HG02943 (cell line): ENCODE results near the gene LYSMD3.

Source experiments
- ATAC-seq: cut with Tn5 transposase; IDR thresholded peaks from one replicate; pipeline ENCODE4 v1.9.1; 2021; ENCODE audit warnings: mild to moderate bottlenecking, low read depth, moderate library complexity; ENCODE audit not compliant: unreplicated experiment

LYSMD3 gene

DNA sequence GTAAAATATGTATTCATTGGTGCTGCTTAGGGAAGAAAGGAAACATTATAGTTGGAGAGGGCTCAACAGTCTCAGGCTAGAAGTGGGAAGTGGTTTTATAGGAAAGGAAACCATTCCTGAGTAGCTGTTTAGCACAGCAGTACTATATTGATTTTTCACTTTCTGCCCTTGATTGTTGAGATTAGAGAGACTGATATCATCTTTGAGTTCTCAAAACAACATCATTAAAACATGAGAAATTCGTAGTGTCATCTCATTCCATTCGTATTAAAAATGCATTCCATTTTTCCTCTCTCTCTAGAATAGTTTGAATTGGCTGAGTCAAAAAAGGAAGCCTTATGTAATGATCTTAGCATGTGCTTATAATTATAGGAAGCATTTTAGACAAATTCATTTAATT, 40.6 kb downstream of the LYSMD3 start:
- no peak for ATAC-seq

DNA sequence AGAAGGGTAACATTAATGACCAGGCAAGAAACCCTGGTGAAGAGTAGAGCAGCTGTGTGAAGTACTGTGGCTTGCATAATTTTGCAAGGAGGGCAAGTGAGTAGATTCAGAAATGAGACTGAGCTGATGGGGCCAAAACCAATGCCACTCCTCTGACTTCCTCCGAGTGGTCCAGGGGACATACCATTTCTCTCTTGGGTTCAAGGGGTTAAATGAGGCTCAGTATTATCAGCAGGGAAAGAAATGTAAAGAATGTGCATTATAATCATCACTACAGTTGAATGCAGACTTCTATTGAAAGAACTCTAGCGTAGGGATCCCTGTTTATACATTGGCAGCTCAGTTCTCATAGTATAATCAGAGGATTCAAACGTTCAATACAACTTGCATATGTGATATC, 44.8 kb downstream of the LYSMD3 start:
- ATAC-seq, result no peak

DNA sequence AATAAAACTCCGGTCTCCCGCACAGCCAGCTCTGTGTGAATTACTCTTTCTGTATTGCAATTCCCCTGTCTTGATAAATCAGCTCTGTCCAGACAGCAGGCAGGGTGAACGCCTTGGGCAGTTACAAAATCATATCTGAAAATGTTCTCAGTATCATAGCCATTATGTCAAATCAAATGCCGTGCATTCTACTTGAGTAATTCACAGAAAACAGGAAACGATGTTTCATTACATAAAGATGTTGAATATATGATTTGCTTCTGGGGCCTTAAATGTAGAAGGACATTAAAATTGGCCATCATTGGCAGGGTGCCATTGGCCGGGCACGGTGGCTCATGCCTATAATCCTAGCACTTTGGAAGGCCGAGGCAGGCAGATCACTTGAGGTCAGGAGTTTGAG, 46.2 kb downstream of the LYSMD3 start:
- ATAC-seq, result no peak

DNA sequence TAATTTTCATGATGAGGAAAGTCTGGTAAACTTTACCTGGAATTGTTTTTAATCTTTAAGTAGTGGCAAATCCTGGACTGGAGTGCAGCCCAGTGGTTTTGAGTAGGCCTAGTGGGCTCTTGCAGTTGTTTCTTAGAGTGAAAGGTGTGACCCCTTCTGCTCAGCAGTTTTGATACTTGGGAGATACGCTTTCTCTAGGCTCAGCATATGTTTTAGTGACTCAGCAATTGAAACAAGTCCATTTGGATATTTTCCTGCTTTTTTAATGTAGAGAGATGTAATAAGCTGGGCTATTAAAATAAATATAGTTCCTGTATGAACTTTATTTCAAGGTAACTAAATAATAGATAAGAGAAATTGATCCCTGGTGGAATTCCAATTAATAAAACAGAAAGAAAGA, 48.7 kb downstream of the LYSMD3 start:
- no peak for ATAC-seq

DNA sequence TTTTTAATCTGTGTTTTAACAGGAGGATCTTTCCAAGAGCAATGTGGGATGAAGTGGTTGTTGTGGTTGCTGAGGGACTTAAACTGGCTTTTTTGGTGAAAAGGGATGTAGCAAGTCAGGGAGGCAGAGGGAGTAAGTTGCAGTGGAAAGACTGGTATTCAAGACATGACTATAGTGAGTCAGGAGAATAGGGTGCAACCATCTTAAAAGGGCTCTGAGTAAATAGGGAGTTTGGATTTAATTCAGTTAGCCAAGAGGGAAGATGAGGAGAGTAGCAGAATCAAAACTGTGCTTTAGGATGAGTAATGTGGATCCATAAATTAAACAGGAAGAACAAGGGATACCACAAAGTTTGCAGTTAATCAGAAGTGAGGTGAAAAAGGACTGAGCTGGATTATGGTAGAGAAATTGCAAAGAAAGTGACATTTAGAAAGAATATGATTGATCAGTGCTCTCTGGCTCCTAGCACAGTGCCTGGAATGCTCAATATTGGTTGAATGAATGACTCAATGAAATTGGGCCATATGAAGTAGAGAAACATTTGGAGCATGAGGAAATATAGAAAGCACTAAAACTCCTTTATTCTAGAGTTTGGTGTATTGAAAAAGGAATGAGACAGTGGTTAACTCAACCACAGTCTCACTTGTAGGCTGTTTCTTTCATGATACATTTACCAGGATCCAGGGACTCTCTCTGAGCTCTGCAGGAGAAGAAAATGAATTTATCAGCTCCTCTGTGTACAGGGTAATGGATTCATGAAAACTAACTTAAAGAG, 49.6 kb downstream of the LYSMD3 start:
- ATAC-seq, result no peak

DNA sequence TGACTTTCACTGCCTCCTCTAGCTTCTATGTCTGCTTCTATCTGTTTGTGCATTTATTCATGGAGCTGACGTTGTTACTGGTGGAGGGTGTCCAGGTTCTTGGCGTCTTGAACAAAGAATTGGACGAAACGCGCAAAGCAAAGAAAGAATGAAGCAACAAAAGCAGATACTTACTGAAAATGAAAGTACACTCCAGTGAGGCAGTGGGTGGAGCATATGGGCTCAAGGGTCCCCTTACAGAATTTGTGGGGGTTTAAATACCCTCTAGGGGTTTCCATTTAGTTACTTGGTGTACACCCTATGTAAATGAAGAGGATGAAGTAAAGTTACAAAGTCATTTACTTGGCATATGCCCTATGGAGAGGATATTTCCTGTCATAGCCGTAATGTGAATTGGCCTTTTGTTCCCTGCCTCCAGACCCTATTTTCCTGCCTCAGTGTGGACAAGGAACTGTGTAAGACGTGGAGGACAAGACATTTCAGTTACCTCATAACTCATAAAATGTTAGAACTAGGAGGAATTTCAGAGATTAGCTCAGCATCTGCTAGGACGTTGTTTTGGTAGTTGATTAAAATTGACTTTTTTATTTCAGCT, 51.7 kb downstream of the LYSMD3 start:
- ATAC-seq, result no peak

DNA sequence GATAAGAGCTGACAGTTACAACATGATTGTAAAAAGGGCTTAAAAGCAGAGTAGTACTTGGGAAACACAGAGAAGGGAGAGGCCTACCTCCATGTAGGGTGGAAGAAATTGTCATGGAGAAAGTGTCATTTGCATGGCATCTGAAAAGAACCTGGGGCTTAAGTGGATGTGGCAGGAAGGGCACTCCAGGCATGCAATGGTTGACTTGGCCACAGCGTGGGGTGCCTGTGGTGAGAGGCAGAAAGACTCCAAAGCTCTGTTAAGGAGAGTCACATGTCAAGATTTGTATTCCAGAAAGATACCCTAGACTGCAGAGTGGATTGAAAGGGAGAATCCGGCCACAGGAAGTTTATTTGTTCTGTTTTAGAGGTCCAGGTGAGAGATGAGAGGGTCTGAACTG, 52.3 kb downstream of the LYSMD3 start:
- ATAC-seq, result no peak

DNA sequence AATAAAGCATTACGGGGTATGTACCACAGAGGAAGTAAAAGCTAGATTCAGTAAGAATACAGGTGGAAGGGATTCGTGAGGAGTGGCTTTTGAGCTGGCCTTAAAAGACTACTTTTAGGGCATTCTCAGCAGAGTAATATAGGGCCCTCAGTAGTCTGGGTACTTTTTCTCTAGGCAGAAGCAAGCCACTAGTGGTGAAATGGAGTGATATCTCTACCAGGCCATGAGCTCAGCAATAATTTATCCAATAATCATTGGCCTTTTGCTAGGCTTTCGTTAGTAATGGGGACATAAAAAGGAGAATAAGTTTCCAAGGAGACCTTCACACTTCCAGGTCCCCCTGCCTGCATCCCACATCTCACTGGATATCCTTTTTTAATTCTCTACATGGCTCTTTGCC, 53.0 kb downstream of the LYSMD3 start:
- no peak for ATAC-seq

DNA sequence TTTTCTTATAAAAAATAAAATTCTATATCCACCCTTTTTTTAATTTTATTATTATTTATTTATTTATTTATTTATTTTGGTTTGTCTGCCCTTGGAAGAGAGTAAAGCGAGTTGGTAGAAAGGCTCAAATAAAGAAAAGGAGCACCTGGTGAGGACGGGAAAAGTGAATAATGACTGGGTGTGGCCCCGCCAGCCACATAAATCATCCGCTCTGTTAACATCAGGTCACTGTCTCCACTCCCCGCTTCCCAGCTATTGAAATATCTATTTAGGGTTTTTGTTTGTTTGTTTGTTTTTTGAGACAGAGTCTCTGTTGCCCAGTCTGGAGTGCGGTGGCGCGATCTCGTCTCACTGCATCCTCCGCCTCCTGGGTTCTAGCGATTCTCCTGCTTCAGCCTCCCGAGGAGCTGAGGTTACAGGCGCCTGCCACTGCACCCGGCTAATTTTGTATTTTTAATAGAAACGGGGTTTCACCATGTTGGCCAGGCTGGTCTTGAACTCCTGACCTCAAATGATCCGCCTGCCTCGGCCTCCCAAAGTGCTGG, 53.9 kb downstream of the LYSMD3 start:
- ATAC-seq, result no peak

DNA sequence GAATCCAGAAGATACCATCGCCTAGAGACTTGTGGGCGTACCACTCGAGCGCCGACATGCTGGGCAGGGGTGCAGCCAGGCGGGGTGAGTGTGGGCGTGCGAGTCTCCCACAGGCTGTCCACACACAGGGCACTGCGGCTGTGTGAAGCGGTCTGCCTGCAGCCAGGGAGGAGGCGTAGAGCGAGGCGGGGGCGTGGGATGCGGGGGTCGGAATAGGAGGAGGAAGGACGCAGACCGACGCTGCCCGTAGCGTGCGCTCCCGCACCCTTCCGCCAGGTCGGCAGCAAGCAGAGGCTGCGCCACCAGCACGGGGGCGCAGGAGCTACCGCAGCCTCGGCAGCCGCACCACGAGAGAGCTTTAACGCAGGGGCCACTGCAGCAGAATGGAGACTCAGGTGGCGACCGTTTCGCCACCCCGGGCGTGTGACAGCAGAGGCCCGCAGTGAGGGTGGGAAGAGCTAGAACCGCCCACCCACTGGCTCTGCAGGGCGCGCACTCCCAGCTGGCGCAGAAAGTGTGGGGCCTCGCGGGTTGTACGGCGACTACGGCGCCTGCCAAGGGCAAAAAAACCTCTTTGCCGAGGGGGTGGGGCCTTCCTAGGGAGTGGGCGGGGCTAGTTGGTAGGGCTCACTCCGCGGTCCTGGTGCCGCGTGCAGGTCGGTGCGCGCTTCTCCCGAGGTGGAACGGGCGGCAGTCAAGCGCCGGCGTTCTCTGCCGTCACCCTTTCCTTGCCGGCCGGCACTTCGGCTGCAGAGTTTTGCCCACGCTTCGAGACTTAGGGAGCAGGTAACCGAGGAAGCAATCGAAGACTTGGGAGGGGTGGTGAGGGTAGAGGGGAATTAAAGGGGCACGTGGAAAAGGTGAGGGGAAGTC, 54.9 kb downstream of the LYSMD3 start, which contains the start of the genes MBLAC2 and POLR3G:
MBLAC2 (minus strand) TSS at position 537 of the 873 bp plus-strand sequence; CDS start at position 58, 479 bp downstream.
POLR3G (plus strand) TSS at position 630 of the 873 bp plus-strand sequence. CDS start 10,704 bp downstream, outside the sequence.
- peak; percentile 78 for ATAC-seq

DNA sequence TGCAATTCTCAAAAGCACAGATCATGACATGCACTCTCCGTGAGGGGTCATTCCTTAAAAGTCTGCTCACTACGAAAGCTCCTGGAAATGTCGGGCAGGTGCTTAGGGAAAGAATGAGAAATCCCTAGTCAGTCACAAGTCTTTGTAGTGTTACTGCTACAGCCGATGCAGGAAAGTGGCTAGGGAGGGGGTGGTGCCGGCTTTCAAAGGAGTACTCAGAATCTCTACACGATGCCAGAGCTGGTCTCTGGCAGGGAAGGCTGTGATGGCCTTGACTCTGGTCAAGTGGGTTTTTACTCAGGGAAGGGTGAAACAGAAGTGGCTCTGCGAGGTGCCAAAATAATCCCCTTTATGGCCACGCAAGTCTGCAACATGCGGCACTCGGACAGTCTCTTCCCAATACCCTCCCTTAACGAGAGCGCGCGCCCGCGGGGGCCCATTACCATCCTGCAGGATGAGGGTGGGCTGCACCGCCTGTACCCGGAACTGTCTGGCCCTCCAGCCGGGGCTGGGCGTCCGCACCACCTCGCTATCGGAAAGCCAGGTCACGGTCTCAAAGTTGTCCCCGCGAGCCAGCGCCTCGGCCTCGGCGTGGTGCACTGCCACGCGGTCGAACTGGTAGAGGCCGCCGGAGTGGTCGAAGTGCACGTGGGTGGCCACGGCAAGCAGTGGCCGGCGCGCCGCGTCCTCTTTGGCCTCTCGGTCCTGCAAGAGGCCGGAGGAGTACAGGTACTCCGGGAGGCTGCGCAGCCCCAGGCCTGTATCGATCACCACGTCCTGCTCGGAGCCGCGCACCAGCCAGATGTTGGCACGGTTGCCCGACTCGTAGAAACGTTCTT, 55.8 kb downstream of the LYSMD3 start:
- peak; percentile 18 for ATAC-seq

DNA sequence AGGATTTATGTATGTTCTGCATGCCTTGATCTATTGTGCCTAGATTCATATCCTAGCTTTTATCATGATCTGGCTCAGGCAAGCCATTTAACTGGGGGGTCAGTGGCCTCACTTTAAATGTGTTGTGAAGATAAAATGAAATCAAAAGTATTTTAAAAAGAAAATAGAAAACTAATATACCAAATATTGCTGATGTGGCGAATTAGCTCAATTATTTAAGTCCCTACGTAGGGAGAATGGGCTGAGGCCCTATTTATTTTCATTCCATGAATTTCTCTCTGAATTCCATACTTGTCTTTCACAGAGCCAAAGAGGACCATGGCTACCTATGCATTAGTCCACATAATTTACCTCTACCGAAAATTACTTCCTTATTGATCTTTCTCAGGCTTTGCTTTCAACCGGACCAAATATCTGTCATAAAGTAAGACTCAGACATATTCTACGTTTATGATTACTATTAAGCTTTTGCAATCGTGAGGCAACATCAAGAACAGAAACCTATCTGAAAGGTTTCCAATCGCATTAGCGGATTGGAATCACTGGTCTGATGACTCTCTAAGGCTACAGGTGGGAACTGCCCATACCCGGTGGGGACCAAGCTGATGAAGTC, 56.5 kb downstream of the LYSMD3 start:
- ATAC-seq, result no peak
